DND-41 (cell line): ENCODE measurements around the gene FBXL20.

ENCODE experiments used
- EZH2 ChIP-seq: IDR thresholded peaks from 3 replicates; pipeline ENCODE4 v1.6.1; 2012; ENCODE audit warnings: borderline replicate concordance, low read depth, mild to moderate bottlenecking, moderate library complexity, low read length, inconsistent platforms; ENCODE audit not compliant: severe bottlenecking
- TF ChIP-seq, protein P1 (sequence below): IDR thresholded peaks from 2 replicates; pipeline ENCODE4 v1.5.1; 2012; ENCODE audit warnings: borderline replicate concordance, low read length, moderate library complexity, mild to moderate bottlenecking; ENCODE audit not compliant: poor library complexity, severe bottlenecking; ENCODE audit errors: extremely low read depth

DNA sequence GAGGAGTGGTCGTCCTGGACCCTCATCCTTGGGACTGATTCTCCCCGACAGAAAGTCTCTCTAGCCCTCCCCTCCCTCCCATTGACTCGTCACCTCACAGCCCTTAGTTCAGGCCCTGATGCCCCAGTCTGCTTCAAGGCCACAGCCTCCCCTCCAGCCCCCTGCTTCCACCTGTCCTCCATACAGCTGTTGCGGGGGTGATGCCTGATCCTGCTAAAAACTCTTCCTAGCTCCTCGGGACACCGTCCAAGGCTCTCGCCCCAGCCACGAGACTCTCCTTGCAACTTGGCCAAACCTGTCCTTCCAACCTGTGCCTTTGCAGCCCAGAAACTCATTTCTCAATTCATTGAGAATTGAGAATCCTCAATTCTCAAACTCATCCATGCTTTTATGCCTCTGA lies 182.5 kb downstream of the FBXL20 start:
- TF ChIP-seq, protein P1, sequence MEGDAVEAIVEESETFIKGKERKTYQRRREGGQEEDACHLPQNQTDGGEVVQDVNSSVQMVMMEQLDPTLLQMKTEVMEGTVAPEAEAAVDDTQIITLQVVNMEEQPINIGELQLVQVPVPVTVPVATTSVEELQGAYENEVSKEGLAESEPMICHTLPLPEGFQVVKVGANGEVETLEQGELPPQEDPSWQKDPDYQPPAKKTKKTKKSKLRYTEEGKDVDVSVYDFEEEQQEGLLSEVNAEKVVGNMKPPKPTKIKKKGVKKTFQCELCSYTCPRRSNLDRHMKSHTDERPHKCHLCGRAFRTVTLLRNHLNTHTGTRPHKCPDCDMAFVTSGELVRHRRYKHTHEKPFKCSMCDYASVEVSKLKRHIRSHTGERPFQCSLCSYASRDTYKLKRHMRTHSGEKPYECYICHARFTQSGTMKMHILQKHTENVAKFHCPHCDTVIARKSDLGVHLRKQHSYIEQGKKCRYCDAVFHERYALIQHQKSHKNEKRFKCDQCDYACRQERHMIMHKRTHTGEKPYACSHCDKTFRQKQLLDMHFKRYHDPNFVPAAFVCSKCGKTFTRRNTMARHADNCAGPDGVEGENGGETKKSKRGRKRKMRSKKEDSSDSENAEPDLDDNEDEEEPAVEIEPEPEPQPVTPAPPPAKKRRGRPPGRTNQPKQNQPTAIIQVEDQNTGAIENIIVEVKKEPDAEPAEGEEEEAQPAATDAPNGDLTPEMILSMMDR: no peak
- no peak for TF ChIP-seq EZH2
